Adipocyte (in vitro differentiated cells): Measurements from ENCODE around the gene WNT2B.

Experiments
- DNase-seq: peaks from one replicate; pipeline ENCODE4 v3.0.0-alpha.2; 2015; ENCODE audit warnings: low read depth
- H3K27me3 ChIP-seq: replicated peaks from 2 replicates; pipeline ENCODE4 v1.7.0; 2013; ENCODE audit warnings: mild to moderate bottlenecking, low read length, moderate library complexity; ENCODE audit not compliant: control insufficient read depth, insufficient read depth
- H3K36me3 ChIP-seq: 2 replicates; pipeline ENCODE4 v1.7.0; 2013; ENCODE audit warnings: low read length, mild to moderate bottlenecking, moderate library complexity; ENCODE audit not compliant: control insufficient read depth, insufficient read depth, severe bottlenecking
- H3K4me1 ChIP-seq: 2 replicates; pipeline ENCODE4 v1.7.0; 2013; ENCODE audit warnings: mild to moderate bottlenecking, low read length, moderate library complexity; ENCODE audit not compliant: control insufficient read depth, insufficient read depth
- H3K4me3 ChIP-seq: 2 replicates; pipeline ENCODE4 v1.7.0; 2013; ENCODE audit warnings: mild to moderate bottlenecking, low read length, moderate library complexity
- H3K9ac ChIP-seq: 2 replicates; pipeline ENCODE4 v1.7.0; 2013; ENCODE audit warnings: mild to moderate bottlenecking, low read length, moderate library complexity
- H3K9me3 ChIP-seq: 2 replicates; pipeline ENCODE4 v1.7.0; 2013; ENCODE audit warnings: mild to moderate bottlenecking, low read length, moderate library complexity; ENCODE audit not compliant: control insufficient read depth

Gene WNT2B

DNA sequence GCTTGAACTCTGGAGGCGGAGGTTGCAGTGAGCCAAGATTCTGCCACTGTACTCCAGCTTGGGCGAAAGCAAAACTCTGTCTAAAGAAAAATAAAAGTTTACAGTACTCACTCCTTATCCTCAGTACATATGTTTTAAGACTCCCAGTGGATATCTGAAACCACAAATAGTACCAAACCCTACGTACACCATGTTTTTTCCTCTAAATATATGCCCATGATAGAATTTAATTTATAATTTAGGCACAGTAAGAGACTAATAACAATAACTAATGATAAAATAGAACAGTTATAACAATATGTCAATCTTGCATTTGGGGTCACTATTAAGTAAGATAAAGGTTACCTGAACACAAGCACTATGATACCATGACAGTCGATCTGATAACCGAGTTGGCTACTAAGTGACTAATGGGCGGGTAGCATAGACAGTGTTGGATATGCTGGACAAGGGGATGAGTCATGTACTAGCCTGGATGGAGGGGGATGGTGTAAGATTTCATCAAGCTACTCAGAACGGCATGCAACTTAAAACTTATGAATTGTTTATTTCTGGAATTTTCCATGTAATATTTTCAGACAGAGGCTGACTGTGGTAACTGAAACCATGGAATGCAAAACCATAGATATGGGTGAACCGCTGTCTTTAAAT, 66.5 kb downstream of the WNT2B start:
- Histone ChIP-seq H3K27me3 (no peaks in the 10 kb centered on the region), H3K4me1 (peaks cover 14% of the 10 kb centered on the region), H3K9ac (no peak overlapping the region), H3K36me3 (peaks cover 35% of the 10 kb centered on the region), H3K4me3 (no peak overlapping the region), H3K9me3 (peaks cover 4% of the 10 kb centered on the region)
- peak; percentile 96 for DNase-seq

DNA sequence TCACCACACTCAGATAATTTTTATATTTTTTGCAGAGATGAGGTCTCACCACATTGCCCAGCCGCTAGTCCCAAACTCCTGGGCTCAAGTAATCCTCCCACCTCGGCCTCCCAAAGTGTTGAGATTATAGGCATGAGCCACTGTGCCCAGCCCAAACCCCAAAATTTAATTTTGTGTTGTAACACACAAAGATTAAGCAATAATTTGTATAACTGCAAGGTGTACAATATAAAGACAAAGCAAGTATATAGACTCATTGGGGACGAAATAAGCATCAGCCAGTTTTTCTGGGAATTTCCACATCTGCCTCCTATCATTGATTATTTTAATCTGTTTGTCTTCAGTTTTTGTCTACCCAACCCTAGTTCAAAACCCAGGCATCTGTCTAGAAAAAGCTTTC, 67.5 kb downstream of the WNT2B start:
- DNase-seq = no peak
- peaks cover 29% of the 10 kb centered on the region for H3K36me3 ChIP-seq
- H3K4me3 ChIP-seq = no peak overlapping the region
- H3K4me1 ChIP-seq = peaks cover 14% of the 10 kb centered on the region
- H3K27me3 ChIP-seq = no peaks in the 10 kb centered on the region
- H3K9ac ChIP-seq = no peak overlapping the region
- H3K9me3 ChIP-seq = peaks cover 4% of the 10 kb centered on the region
